Measurements from ENCODE around the gene ENAH. TPM values are rescaled to one million over a fixed set of nuclear protein-coding genes. Genes with fewer than 3 reads are reported as not detected.
A peak's percentile ranks its signal among the peaks of the same experiment; 100 is the strongest.

ENAH gene
- total and polyA plus RNA-seq, 9 of the 15 experiments (the other 6 are each of a cell fraction or from before 2014, with no cell fraction given): 0.03 to 1.2 (median 0.15) TPM

GRCh38 chr1:225554216-225554812 is 98.6 kb downstream of the ENAH start (continued):
- TF ChIP-seq REST (IDR thresholded peaks at IDR 0.05; ENCODE audit: borderline replicate concordance): peak; percentile 63; the same call in 1 of the 2 replicates
- no peak for TF ChIP-seq REST (CRISPR knock-in tag; IDR thresholded peaks at IDR 0.05; ENCODE audit: low read depth)
